HG02798 (cell line): ENCODE measurements around the gene STK32C.
"Not testable (repeated sequence)": the region's sequence is repeated elsewhere in the genome, so short reads cannot be mapped to it uniquely, and the experiment has no call there.

ENCODE experiments used
- ATAC-seq: cut with Tn5 transposase; IDR thresholded peaks from one replicate; pipeline ENCODE4 v1.9.1; 2021; ENCODE audit warnings: mild to moderate bottlenecking; ENCODE audit not compliant: unreplicated experiment, poor library complexity

The STK32C gene

GRCh38 chr10:132163278-132163765, 144.4 kb downstream of the STK32C start:
- no peak for ATAC-seq

GRCh38 chr10:132162590-132163277, 145.0 kb downstream of the STK32C start:
- ATAC-seq, result no peak

- no peak for ATAC-seq
Measured at GRCh38 chr10:132162021-132162531, 145.7 kb downstream of the STK32C start.

- not testable (repeated sequence) for ATAC-seq
Measured at GRCh38 chr10:132160834-132161622, 146.7 kb downstream of the STK32C start.

- not testable (repeated sequence) for ATAC-seq
Measured at GRCh38 chr10:132160231-132160630, 147.5 kb downstream of the STK32C start.

- not testable (repeated sequence) for ATAC-seq
Measured at GRCh38 chr10:132159302-132160230, 148.2 kb downstream of the STK32C start.

GRCh38 chr10:132158823-132159222, 148.9 kb downstream of the STK32C start:
- no peak for ATAC-seq

- no peak for ATAC-seq
Measured at GRCh38 chr10:132158122-132158741, 149.5 kb downstream of the STK32C start.
